GM12872 (cell line): ENCODE data around the gene NCKIPSD.

ENCODE experiments used
- TF ChIP-seq, protein P1 (sequence below): IDR thresholded peaks from 3 replicates; pipeline ENCODE4 v1.5.1; 2011; ENCODE audit warnings: low read depth, mild to moderate bottlenecking, low read length, moderate library complexity; ENCODE audit not compliant: insufficient read depth

The NCKIPSD gene

DNA sequence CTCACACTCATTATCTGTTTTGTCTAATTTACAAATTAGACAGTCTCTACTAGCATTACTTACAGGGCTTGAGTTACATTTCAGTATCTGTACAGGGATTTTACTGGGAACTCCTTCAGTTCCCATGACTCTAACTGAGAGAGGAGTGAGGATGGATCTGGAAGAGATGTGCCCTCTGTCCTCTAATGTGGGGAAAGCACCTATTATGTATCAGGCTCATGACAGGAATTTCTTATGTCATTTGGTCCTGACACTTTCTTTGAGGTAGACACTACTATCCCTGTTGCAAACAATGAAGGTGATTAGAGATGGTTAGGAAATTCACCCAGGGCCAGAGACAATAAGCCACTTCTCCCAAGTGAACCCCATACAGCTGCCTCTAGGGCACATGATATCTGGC lies 10.9 kb upstream of the NCKIPSD start:
- TF ChIP-seq, protein P1, sequence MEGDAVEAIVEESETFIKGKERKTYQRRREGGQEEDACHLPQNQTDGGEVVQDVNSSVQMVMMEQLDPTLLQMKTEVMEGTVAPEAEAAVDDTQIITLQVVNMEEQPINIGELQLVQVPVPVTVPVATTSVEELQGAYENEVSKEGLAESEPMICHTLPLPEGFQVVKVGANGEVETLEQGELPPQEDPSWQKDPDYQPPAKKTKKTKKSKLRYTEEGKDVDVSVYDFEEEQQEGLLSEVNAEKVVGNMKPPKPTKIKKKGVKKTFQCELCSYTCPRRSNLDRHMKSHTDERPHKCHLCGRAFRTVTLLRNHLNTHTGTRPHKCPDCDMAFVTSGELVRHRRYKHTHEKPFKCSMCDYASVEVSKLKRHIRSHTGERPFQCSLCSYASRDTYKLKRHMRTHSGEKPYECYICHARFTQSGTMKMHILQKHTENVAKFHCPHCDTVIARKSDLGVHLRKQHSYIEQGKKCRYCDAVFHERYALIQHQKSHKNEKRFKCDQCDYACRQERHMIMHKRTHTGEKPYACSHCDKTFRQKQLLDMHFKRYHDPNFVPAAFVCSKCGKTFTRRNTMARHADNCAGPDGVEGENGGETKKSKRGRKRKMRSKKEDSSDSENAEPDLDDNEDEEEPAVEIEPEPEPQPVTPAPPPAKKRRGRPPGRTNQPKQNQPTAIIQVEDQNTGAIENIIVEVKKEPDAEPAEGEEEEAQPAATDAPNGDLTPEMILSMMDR = no peak

DNA sequence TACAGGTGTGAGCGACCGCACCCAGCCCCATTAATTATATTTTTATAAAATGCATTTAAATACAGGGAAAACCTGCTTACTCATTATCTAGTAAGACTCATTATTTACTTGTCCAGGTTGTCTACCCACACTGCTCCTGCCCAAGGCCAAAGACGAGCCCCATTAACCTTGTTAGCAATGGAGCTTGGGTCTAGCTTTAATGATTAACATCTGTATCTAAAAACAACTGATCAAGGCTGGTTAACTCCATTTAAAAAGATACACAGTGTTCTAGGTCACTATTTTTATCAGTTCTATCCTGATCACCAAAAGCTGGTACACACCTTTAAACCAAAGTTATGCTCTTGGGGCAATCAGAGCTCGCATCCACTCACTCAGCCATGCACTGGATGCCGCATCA lies 10.4 kb upstream of the NCKIPSD start:
- TF ChIP-seq, protein P1 = no peak

GRCh38 chr3:48695393-48695753 lies 9.7 kb upstream of the NCKIPSD start:
- TF ChIP-seq, protein P1 = no peak

DNA sequence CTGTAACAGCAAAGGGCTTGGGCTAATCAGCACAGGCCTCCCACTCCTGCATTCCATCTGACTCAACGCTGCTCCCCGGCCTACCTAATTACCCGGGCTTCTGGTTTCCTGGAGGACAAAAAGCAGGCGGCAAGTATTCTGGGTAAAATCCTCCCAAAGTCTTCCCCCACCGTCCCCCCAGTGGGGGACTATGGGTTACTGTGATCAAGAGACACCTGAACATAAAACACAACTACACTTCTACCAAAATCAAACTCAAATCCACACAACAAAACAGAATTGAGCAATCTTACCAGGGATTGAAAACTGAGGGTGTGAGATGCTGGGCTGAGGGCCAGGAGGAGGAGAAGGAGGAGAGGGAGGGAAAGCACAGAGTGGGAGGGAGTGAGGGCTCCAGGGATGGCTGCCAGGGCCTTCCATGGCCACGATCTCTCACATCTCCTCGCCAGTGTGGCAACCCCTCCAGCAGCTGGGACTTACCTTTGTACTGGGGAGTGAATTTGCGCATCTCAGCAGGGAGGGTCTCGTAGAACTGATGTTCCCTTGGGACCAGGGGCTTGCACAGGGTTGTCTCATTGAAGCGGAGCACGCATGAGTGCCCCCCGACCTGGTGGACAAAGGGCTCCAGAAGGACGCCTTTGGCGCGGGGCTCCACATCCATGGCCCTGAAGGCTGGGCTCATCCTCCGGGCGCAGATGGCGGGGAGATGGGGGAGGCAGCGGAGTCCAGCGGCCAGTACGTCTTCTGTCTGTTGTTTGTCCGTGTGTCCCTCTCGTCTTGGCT lies 9.1 kb upstream of the NCKIPSD start:
- TF ChIP-seq, protein P1 = no peak

GRCh38 chr3:48693826-48694225 lies 8.1 kb upstream of the NCKIPSD start:
- TF ChIP-seq, protein P1 = no peak

GRCh38 chr3:48692551-48692950 lies 6.8 kb upstream of the NCKIPSD start:
- TF ChIP-seq, protein P1 = no peak

- TF ChIP-seq, protein P1 = no peak
These were observed 5.2 kb upstream of the NCKIPSD start for GRCh38 chr3:48690846-48691458.
